Lung (tissue), 12 donors: Measurements from ENCODE around the gene FER. TPM values are rescaled to one million over a fixed set of nuclear protein-coding genes. Genes with fewer than 3 reads are reported as not detected.

ENCODE experiments used
- ATAC-seq: fragments of 200-7000 bp; cut with Tn5 transposase; one replicate; pipeline ENCODE4 v1.9.1; 2020; ENCODE audit warnings: moderate number of reproducible peaks; ENCODE audit not compliant: insufficient read depth, low FRiP score
- DNase-seq, 3 donors: peaks; one replicate each; pipeline ENCODE4 v3.0.0-alpha.2; 2013 to 2017
- H3K27ac ChIP-seq, 2 donors: one replicate each; pipeline ENCODE4 v1.5.1; 2013; ENCODE audit warnings: mild to moderate bottlenecking in 2 of 2, moderate library complexity in 2 of 2, control low read depth in 1 of 2, inconsistent platforms in 1 of 2, low read depth in 1 of 2, low read length in 1 of 2
- H3K27me3 ChIP-seq, 3 donors: one replicate each; pipeline ENCODE4 v1.5.1; 2013; ENCODE audit warnings: low read length in 2 of 3; ENCODE audit not compliant: control insufficient read depth in 3 of 3, insufficient read depth in 3 of 3
- H3K36me3 ChIP-seq, 4 donors: one replicate each; pipeline ENCODE4 v1.5.1; 2013; ENCODE audit warnings: low read length in 4 of 4, mild to moderate bottlenecking in 1 of 4, moderate library complexity in 1 of 4; ENCODE audit not compliant: control insufficient read depth in 4 of 4, insufficient read depth in 4 of 4
- H3K4me1 ChIP-seq, 5 donors: one replicate each; pipeline ENCODE4 v1.5.1; 2013; ENCODE audit warnings: low read length in 5 of 5, mild to moderate bottlenecking in 2 of 5, moderate library complexity in 1 of 5; ENCODE audit not compliant: control insufficient read depth in 5 of 5, insufficient read depth in 5 of 5
- H3K4me3 ChIP-seq: one replicate; pipeline ENCODE4 v1.5.1; 2013; ENCODE audit warnings: mild to moderate bottlenecking, control low read depth, moderate library complexity
- H3K9ac ChIP-seq, 2 donors: one replicate each; pipeline ENCODE4 v1.5.1; 2013; ENCODE audit warnings: low read length in 2 of 2, control low read depth in 1 of 2; ENCODE audit not compliant: insufficient read depth in 1 of 2
- H3K9me3 ChIP-seq, 4 donors: one replicate each; pipeline ENCODE4 v1.5.1; 2013; ENCODE audit warnings: low read length in 3 of 4, mild to moderate bottlenecking in 1 of 4, moderate library complexity in 1 of 4; ENCODE audit not compliant: control insufficient read depth in 4 of 4, insufficient read depth in 3 of 4
- CTCF ChIP-seq: IDR thresholded peaks from 2 replicates; pipeline ENCODE4 v1.5.1; 2012; ENCODE audit warnings: mild to moderate bottlenecking; ENCODE audit errors: control extremely low read depth, extremely low read depth
- WGBS, 2 donors: extraction: QIAGEN DNeasy Blood & Tissue Kit; methylation state at CpG; one replicate each; pipeline ENCODE4 v1.1.7; 2013; 5-methylcytosine and 5-hydroxymethylcytosine counted together
- polyA plus RNA-seq, 2 donors: library from polyadenylated mRNA; stranded (reverse); fragments of 200-250 nt; gene quantifications; one replicate each; pipeline ENCODE4 v1.2.1, GENCODE V29; 2013
- total RNA-seq, 2 donors: library from RNA; depleted of rRNA in 1 of 2; stranded (reverse); fragments of >200 nt in 1 of 2; gene quantifications; one replicate each; pipeline ENCODE4 v1.2.1, GENCODE V29; 2014 to 2021
- donor health status: control.
- donor health status: control.
- donor health status: Bipolar disorder and iron deficiency.
- donor health status: healthy.
- donor health status: DM: yes; HTN: yes; CAD: no.

The FER gene
- total and polyA plus RNA-seq, 4 donors = 2.6 to 88.6 (median 12.2) TPM

- no peak for DNase-seq
- 94 to 100% methylated on average over 1 of the region's 1 CpG for WGBS, 2 donors
- no peak overlapping the region for H3K9ac ChIP-seq
Observed at GRCh38 chr5:109027983-109028607, 280.4 kb downstream of the FER start.

GRCh38 chr5:109028608-109029299 is 281.1 kb downstream of the FER start:
- Histone ChIP-seq H3K4me1 (peaks cover 0 to 2% (median 0%) of the 10 kb centered on the region in 5 donors), H3K9me3 (no peaks in the 10 kb centered on the region), H3K27ac (no peak overlapping the region), H3K4me3 (no peak overlapping the region), H3K36me3 (peaks cover 0 to 6% (median 3%) of the 10 kb centered on the region in 4 donors), H3K9ac (no peak overlapping the region), H3K27me3 (no peaks in the 10 kb centered on the region)
- DNase-seq (no peak), ATAC-seq (no peak)
- WGBS, 2 donors = 91 to 98% methylated on average over 2 of the region's 2 CpGs
- TF ChIP-seq CTCF = no peak

More at GRCh38 chr5:109027983-109028607, 280.4 kb downstream of the FER start:
- Histone ChIP-seq H3K27me3 (no peaks in the 10 kb centered on the region), H3K4me1 (peaks cover 0 to 2% (median 0%) of the 10 kb centered on the region in 5 donors), H3K27ac (no peak overlapping the region), H3K9me3 (no peaks in the 10 kb centered on the region), H3K36me3 (peaks cover 0 to 6% (median 3%) of the 10 kb centered on the region in 4 donors), H3K4me3 (no peak overlapping the region)
- ATAC-seq = no peak
- no peak for TF ChIP-seq CTCF

- H3K9ac ChIP-seq = no peak overlapping the region
- no peak for ATAC-seq
Observed at GRCh38 chr5:109029847-109030246, 282.1 kb downstream of the FER start.

More at GRCh38 chr5:109029847-109030246, 282.1 kb downstream of the FER start:
- DNase-seq = no peak
- H3K36me3 ChIP-seq = no peaks in the 10 kb centered on the region
- no peak overlapping the region for H3K4me3 ChIP-seq
- H3K9me3 ChIP-seq = no peaks in the 10 kb centered on the region
- TF ChIP-seq CTCF = no peak
- peaks cover 0 to 2% (median 0%) of the 10 kb centered on the region in 5 donors for H3K4me1 ChIP-seq
- 98 to 100% methylated on average over 1 of the region's 1 CpG for WGBS, 2 donors
- H3K27ac ChIP-seq = no peak overlapping the region
- no peaks in the 10 kb centered on the region for H3K27me3 ChIP-seq
